NCI-H187 treated with DMSO at 0.1 percent for 48 hours (cell line): ENCODE data around the gene ENOX2.

Source experiments
- DNase-seq: peaks from one replicate; lab custom pipeline; 2025; lab: John Stamatoyannopoulos, UW

Gene ENOX2

GRCh38 chrX:130626521-130626920 is 276.5 kb downstream of the ENOX2 start:
- DNase-seq: no peak

DNA sequence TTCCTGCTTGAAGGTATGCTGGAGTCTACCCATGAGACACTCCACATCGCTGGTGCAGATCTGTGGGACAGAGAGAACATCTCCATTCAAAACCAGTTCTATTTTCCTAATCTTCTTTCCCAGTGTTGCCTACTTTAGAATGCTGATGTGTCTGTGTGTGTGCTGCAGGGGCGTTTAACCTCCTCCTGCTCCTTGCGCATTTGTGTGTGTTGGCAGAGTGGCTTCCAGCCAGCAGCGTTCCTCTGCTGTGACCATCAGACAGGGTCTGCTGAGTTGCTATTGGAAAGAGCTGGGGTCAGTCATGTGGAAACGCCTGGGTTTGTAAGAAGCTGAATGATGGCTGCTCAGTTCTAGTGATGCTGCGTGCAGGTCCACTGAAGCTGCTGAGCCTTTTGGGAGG is 277.6 kb downstream of the ENOX2 start:
- no peak for DNase-seq

DNA sequence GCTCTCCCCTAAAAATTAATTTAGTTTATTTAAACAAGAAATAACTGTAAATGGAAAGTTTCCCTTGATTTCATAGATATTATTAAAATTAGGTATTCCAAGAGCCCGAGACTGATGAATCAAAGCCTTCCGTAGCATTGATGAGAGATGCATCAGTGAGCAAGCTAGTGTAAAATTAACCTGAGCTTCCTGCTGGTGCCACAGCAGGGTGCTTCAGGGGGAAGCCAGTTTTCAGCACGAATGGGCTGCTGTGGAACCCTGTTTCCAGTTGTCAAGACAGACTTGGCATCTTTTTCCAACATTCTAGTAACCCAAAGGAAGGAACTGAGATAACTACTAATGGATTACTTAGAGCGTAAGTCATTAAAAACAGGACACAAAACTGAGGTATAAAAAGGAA is 279.5 kb downstream of the ENOX2 start:
- no peak for DNase-seq

GRCh38 chrX:130615941-130616340 is 287.1 kb downstream of the ENOX2 start:
- no peak for DNase-seq

GRCh38 chrX:130607431-130607830 is 295.6 kb downstream of the ENOX2 start:
- no peak for DNase-seq

- DNase-seq: no peak
These were observed 296.6 kb downstream of the ENOX2 start for GRCh38 chrX:130606425-130606824.

GRCh38 chrX:130604882-130605281 is 298.1 kb downstream of the ENOX2 start:
- DNase-seq: no peak

DNA sequence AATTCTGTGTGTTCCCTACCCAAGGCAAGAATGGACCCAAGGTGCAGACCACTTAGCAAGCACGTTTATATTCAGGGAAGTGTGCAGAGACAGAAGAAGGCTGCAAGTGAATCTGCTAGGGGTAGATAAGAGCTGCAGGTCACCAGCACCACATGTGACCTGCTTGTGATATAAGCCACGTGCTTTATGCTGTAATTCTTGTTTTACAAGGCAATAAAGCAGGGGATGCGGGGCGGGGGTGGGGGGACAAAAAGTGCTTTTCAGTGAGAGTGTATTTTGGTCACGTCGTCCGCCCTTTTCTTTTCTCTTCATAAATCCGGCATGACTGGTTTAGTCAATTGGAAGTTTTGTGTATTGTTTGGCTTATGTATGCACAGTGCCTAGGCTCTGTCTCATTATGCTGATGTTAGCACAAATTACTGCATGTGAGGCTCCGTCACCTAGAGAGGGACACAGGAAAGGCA is 308.5 kb downstream of the ENOX2 start:
- DNase-seq: no peak

- DNase-seq: no peak
These were observed 309.1 kb downstream of the ENOX2 start for GRCh38 chrX:130593911-130594310.

- DNase-seq: no peak
These were observed 310.8 kb downstream of the ENOX2 start for GRCh38 chrX:130592204-130592603.

DNA sequence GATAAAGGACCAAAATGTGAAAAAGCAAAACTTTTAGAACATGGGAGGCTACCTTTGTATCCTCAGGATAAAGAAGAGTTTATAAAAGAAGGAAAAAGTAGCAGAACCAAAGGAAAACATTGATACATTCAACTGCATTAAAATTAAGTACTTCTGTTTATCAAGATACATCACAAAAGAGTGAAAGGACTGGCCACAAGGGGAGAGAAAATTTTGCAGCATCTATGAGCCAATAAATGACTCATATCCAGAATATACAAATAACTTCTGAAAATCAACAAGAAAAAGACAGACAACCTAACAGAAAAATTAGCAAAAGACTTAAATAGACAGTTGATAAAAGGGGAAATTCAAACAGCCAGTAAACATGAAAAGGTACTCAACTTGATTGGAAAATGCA is 324.1 kb downstream of the ENOX2 start:
- DNase-seq: no peak

DNA sequence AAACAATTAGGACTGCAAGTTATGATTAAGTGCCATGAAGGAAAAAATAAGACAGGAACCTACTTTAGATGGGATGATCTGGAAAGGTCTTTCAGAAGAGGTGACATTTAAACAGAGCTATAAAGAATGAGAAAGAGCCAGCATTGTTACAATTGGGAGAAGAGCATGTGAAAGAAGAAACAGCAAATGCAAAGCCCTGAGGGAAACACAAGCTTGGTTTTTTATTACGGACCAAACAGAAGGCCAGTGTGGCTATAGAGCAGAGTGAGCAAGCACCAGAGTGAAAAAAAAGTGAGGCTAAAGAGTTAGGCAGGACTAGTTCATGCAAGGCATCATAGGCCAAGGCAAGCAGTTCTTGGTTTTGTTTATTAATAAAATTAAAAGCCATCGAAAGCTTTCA is 325.6 kb downstream of the ENOX2 start:
- no peak for DNase-seq

GRCh38 chrX:130575831-130576389 is 327.1 kb downstream of the ENOX2 start:
- DNase-seq: no peak
